Neural progenitor cell (in vitro differentiated cells): ENCODE data around the gene ACP4. TPM values are rescaled to one million over a fixed set of nuclear protein-coding genes. Genes with fewer than 3 reads are reported as not detected.

Source experiments
- DNase-seq: peaks from one replicate; pipeline ENCODE4 v3.0.0-alpha.2; 2016; ENCODE audit warnings: low spot score
- H2AFZ ChIP-seq: fragments of 200-600 bp; sonication (generic); replicated peaks from 2 replicates; pipeline ENCODE4 v1.6.1; 2016; ENCODE audit warnings: antibody characterized with exemption
- H3F3A ChIP-seq: fragments of 200-600 bp; sonication (generic); 2 replicates; pipeline ENCODE4 v1.6.1; 2016; ENCODE audit warnings: antibody characterized with exemption, low read depth
- H3K27ac ChIP-seq: fragments of 200-600 bp; sonication (generic); 2 replicates; pipeline ENCODE4 v1.5.1; 2016; ENCODE audit warnings: mild to moderate bottlenecking
- H3K27me3 ChIP-seq: fragments of 200-600 bp; sonication (generic); 2 replicates; pipeline ENCODE4 v1.6.1; 2016; ENCODE audit warnings: mild to moderate bottlenecking, moderate library complexity
- H3K36me3 ChIP-seq: fragments of 200-600 bp; sonication (generic); 2 replicates; pipeline ENCODE4 v1.5.1; 2016
- H3K4me1 ChIP-seq: fragments of 200-600 bp; sonication (generic); 2 replicates; pipeline ENCODE4 v1.6.1; 2016; ENCODE audit warnings: mixed run types
- H3K4me2 ChIP-seq: fragments of 200-600 bp; sonication (generic); 2 replicates; pipeline ENCODE4 v1.6.1; 2016
- H3K4me3 ChIP-seq: fragments of 200-600 bp; sonication (generic); 2 replicates; pipeline ENCODE4 v1.5.1; 2016
- H3K79me2 ChIP-seq: fragments of 200-600 bp; sonication (generic); 2 replicates; pipeline ENCODE4 v1.6.1; 2016; ENCODE audit warnings: low read depth
- H3K9ac ChIP-seq: fragments of 200-600 bp; sonication (generic); 2 replicates; pipeline ENCODE4 v1.6.1; 2016
- H3K9me3 ChIP-seq: fragments of 200-600 bp; sonication (generic); 2 replicates; pipeline ENCODE4 v1.5.1; 2016; ENCODE audit warnings: low read depth
- H4K20me1 ChIP-seq: fragments of 200-600 bp; sonication (generic); 2 replicates; pipeline ENCODE4 v1.6.1; 2016; ENCODE audit warnings: low read depth
- H3K27ac Mint-ChIP-seq: 3 replicates; pipeline ENCODE4 v1.8.0; 2021; ENCODE audit warnings: mixed read lengths
- H3K27me3 Mint-ChIP-seq: 2 replicates; pipeline ENCODE4 v1.8.0; 2022; ENCODE audit warnings: low read depth, mild to moderate bottlenecking, inconsistent platforms, moderate library complexity, mixed read lengths; ENCODE audit not compliant: insufficient read depth
- H3K36me3 Mint-ChIP-seq: 3 replicates; pipeline ENCODE4 v1.8.0; 2021; ENCODE audit warnings: mixed read lengths
- H3K4me1 Mint-ChIP-seq: 3 replicates; pipeline ENCODE4 v1.8.0; 2021; ENCODE audit warnings: mixed read lengths
- H3K4me3 Mint-ChIP-seq: 3 replicates; pipeline ENCODE4 v1.8.0; 2021; ENCODE audit warnings: mild to moderate bottlenecking, moderate library complexity, mixed read lengths
- H3K9me3 Mint-ChIP-seq: 3 replicates; pipeline ENCODE4 v1.8.0; 2020; ENCODE audit warnings: mixed read lengths
- CTCF ChIP-seq: fragments of 200-600 bp; sonication (generic); IDR thresholded peaks from 2 replicates; pipeline ENCODE4 v1.5.1; 2017; ENCODE audit warnings: antibody characterized with exemption, mild to moderate bottlenecking
- EZH2 ChIP-seq: fragments of 200-600 bp; sonication (generic); IDR thresholded peaks from 2 replicates; pipeline ENCODE4 v1.6.1; 2017; ENCODE audit warnings: antibody characterized with exemption, mild to moderate bottlenecking, moderate library complexity
- EZH2phosphoT487 ChIP-seq: fragments of 200-600 bp; sonication (generic); IDR thresholded peaks from 2 replicates; pipeline ENCODE4 v1.6.1; 2017; ENCODE audit warnings: antibody characterized with exemption
- total RNA-seq: library from RNA; depleted of rRNA; stranded (reverse); fragments of >200 nt; gene quantifications from 2 replicates; pipeline ENCODE4 v1.2.3, GENCODE V29; 2015; ENCODE audit warnings: low replicate concordance

The ACP4 gene
- total RNA-seq, 1 donor from 2014 or later = not detected

GRCh38 chr19:50776131-50776530 is 14.1 kb upstream of the ACP4 start:
- no peak overlapping the region for H3K27ac Mint-ChIP-seq
- no peak overlapping the region for H3K4me3 Mint-ChIP-seq
- Histone ChIP-seq H3K79me2 (no peaks in the 10 kb centered on the region), H3K27ac (no peak overlapping the region), H3K4me3 (no peak overlapping the region), H2AFZ (no peak overlapping the region), H4K20me1 (no peaks in the 10 kb centered on the region), H3K27me3 (peaks cover 68% of the 10 kb centered on the region), H3K4me2 (no peak overlapping the region), H3F3A (peaks cover 5% of the 10 kb centered on the region), H3K9ac (no peak overlapping the region), H3K4me1 (no peaks in the 10 kb centered on the region), H3K36me3 (no peaks in the 10 kb centered on the region), H3K9me3 (no peaks in the 10 kb centered on the region)
- H3K4me1 Mint-ChIP-seq = peaks cover 35% of the 10 kb centered on the region
- peaks cover 24% of the 10 kb centered on the region for H3K27me3 Mint-ChIP-seq
- TF ChIP-seq CTCF = no peak
- TF ChIP-seq EZH2phosphoT487 = no peak
- TF ChIP-seq EZH2 = no peak
- H3K36me3 Mint-ChIP-seq = no peaks in the 10 kb centered on the region
- H3K9me3 Mint-ChIP-seq = no peaks in the 10 kb centered on the region
- no peak for DNase-seq

- DNase-seq = no peak
- Histone ChIP-seq H2AFZ (no peak overlapping the region), H3K27ac (no peak overlapping the region), H3K9me3 (no peaks in the 10 kb centered on the region), H3K9ac (no peak overlapping the region), H3K4me3 (no peak overlapping the region), H3K4me2 (no peak overlapping the region), H3K27me3 (peaks cover 79% of the 10 kb centered on the region), H3K36me3 (no peaks in the 10 kb centered on the region), H3F3A (peaks cover 5% of the 10 kb centered on the region), H4K20me1 (no peaks in the 10 kb centered on the region), H3K79me2 (no peaks in the 10 kb centered on the region), H3K4me1 (no peaks in the 10 kb centered on the region)
- H3K27me3 Mint-ChIP-seq = peaks cover 24% of the 10 kb centered on the region
- H3K4me3 Mint-ChIP-seq = peak overlapping the region; percentile 18
- TF ChIP-seq EZH2phosphoT487 (no peak), EZH2 (no peak), CTCF (no peak)
- H3K9me3 Mint-ChIP-seq = no peaks in the 10 kb centered on the region
- H3K27ac Mint-ChIP-seq = no peak overlapping the region
- peaks cover 35% of the 10 kb centered on the region for H3K4me1 Mint-ChIP-seq
- no peaks in the 10 kb centered on the region for H3K36me3 Mint-ChIP-seq
Observed at GRCh38 chr19:50777261-50777660, 13.0 kb upstream of the ACP4 start.

- Histone ChIP-seq H3K27me3 (peaks cover 85% of the 10 kb centered on the region), H3K79me2 (no peaks in the 10 kb centered on the region), H3K36me3 (no peaks in the 10 kb centered on the region), H3K4me3 (peak overlapping the region; percentile 15), H3F3A (peaks cover 5% of the 10 kb centered on the region), H3K4me2 (peak overlapping the region; percentile 57), H3K9me3 (no peaks in the 10 kb centered on the region), H4K20me1 (no peaks in the 10 kb centered on the region), H3K9ac (no peak overlapping the region), H2AFZ (no peak overlapping the region), H3K4me1 (no peaks in the 10 kb centered on the region), H3K27ac (no peak overlapping the region)
- TF ChIP-seq CTCF (no peak), EZH2phosphoT487 (peak; percentile 57), EZH2 (peak; percentile 50)
- Mint-ChIP-seq H3K4me3 (peak overlapping the region; percentile 80), H3K27me3 (peaks cover 28% of the 10 kb centered on the region), H3K9me3 (no peaks in the 10 kb centered on the region), H3K27ac (no peak overlapping the region), H3K4me1 (peaks cover 39% of the 10 kb centered on the region), H3K36me3 (no peaks in the 10 kb centered on the region)
- peak; percentile 68 for DNase-seq
Observed at GRCh38 chr19:50777830-50778303, 12.3 kb upstream of the ACP4 start.
